GM19351 (cell line): ENCODE results near the gene WFDC5.

Experiments used
- ATAC-seq: cut with Tn5 transposase; IDR thresholded peaks from one replicate; pipeline ENCODE4 v1.9.1; 2021; ENCODE audit warnings: mild to moderate bottlenecking, moderate library complexity; ENCODE audit not compliant: unreplicated experiment

WFDC5 gene

GRCh38 chr20:45115829-45116228 is 855 bp upstream of the WFDC5 start:
- ATAC-seq: no peak

- no peak for ATAC-seq
Observed at GRCh38 chr20:45115386-45115774, 406 bp upstream of the WFDC5 start.

DNA sequence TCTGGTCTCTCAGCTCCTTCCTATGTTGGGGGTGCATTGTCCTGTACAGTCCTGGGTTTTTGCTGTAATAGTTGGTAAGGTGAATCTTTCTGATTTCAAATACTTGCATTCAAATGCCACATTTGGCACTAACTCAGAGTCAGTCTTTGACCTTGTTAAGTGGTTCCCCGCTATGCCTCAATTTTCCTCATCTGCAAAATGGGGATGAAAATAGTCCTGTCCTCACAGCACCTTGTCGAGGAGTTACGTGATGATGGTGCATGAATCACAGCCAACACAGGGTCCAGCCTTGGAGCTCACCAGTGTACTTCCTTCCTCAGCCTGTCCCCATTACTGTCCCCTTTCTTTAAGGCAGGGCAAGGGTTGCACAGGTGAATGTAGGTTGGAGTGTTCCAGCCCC is 1.1 kb downstream of the WFDC5 start:
- no peak for ATAC-seq

DNA sequence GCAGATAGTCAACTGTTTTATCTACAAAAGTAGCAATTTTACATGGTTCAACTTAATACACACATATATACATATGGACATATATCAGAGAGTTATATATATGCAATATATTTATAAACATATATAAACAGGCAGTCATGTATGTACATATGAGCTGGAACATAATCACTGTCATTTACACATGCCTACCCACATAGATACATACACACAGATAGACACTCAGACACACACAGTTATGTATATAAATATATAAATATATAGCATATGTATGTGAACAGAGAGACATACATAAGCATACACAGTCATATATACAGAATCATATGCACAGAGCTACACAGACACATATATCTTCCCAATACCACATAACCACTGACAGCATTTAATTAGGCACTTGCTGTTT is 2.2 kb downstream of the WFDC5 start:
- no peak for ATAC-seq

DNA sequence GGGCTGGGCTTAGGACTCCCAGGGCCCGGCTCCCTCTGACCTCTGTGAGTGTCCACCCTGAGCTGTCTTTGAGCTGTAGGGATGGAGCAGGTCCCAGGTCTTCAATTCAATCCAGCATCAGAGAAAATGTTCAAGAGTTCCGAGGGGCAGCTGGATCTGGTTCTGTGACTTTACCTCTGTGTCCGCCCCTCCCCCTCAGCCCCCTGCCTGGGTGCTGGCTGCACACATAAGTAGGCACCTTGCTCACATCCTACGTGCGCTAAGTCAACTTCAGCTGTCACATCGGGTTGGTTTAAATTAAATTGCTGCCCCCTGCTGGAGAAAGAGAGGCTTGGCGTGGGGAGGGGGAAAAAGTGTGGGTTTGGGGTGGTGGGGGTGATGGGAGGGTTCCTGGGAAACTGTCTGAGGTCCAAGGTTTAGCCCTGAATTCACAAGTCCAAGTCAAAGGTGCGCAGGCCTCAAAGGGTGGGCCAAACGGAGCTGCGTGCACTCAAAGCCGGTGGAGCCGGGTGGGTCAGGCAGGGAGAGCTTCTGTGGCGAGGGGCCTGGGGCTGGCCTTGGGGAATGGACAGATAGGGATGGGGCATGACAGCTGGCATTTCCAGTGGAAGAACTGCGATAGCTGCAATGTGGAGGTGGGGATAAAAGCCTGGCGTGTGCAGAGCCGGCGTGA is 3.0 kb downstream of the WFDC5 start:
- no peak for ATAC-seq

- no peak for ATAC-seq
Observed at GRCh38 chr20:45111285-45111684, 3.7 kb downstream of the WFDC5 start.

DNA sequence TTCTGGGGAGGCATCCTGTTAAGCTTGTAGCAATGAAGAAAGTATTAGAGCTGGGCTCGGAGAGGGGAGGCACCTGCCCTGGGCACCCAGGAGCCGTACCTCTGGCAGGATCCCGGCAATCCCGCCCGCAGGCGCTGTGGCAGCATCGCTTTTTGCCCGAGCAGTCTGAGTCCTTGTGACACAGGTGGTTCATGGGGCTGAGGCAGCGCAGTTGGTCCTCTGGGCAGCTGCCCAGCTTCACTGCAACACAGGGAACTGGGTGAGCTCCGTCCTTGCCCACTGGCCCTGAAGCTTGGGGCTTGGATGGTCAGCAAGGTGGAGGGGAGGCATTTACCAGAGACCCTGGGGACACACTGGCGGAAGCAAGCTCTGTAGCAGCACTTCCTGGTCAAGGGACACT is 4.7 kb downstream of the WFDC5 start:
- ATAC-seq: no peak

GRCh38 chr20:45109634-45110033 is 5.3 kb downstream of the WFDC5 start:
- ATAC-seq: no peak

GRCh38 chr20:45105317-45105716 is 9.7 kb downstream of the WFDC5 start:
- no peak for ATAC-seq

DNA sequence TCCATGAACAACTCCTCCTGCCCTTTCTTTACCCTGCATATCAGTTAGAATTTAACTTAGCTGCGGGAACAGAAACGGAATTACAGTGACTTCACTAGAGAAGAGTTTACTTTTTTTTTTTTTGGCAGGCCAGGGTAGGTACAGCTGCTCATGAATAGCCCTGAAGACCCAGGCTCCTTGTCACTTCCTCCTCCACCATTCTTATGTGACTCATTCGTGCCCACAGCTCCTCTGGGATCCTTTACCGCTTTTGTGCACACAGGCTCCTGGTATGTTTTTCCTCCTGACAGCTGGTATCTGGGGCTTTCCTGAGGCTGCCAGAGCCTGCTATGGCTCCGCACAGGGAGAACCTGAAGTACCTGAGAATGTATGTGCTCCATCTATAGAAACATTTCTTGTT is 10.2 kb downstream of the WFDC5 start:
- ATAC-seq: no peak

DNA sequence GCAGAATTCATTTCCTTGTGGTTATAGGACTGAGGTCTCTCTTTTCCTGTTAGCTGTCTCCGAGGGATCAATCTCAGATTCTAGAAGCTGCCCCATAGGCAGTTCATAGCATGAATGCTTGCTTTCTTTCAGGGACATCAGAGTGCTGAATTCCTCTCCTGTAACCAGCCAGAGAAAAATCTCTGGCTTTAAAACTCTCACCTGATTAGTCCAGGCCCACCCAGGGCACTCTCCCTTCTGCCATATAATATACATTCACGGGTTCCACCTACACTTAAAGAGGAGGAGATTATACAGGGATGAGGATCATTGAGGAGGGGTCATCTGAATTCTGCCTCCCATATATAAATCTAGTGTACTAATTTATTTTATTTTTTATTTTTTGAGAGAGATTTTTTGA is 11.9 kb downstream of the WFDC5 start:
- ATAC-seq: no peak

GRCh38 chr20:45101333-45101850 is 13.6 kb downstream of the WFDC5 start:
- no peak for ATAC-seq

GRCh38 chr20:45100563-45101245 is 14.3 kb downstream of the WFDC5 start, which contains the start of gene KCNS1:
KCNS1 (minus strand) TSS chr20:45101127; CDS start chr20:45099236, 1,891 bp downstream.
- no peak for ATAC-seq

GRCh38 chr20:45098103-45098773 is 16.7 kb downstream of the WFDC5 start:
- no peak for ATAC-seq

GRCh38 chr20:45097485-45098102 is 17.4 kb downstream of the WFDC5 start:
- no peak for ATAC-seq

GRCh38 chr20:45096781-45097180 is 18.2 kb downstream of the WFDC5 start:
- no peak for ATAC-seq

GRCh38 chr20:45095805-45096238 is 19.2 kb downstream of the WFDC5 start:
- ATAC-seq: no peak

- ATAC-seq: no peak
Observed at GRCh38 chr20:45094864-45095574, 20.0 kb downstream of the WFDC5 start.

- no peak for ATAC-seq
Observed at GRCh38 chr20:45094201-45094600, 20.8 kb downstream of the WFDC5 start.

DNA sequence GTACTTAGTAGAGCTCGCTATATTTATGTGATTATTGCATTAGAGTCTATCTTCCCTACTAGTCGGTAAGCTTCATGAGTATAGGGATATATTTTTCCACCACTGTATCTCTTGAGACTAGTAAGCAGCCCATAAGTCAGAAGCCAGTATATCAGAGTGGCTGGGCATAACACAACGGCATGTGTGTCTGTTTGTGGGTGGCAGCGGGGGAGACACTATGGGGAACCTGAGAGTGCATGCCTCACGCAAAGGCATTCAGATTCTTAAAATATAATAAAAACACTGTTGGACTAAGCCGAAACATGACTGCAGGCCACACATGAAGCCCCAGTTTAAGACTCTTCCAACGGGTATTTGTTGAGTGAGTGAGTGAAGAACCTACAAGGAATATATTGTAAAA is 22.1 kb downstream of the WFDC5 start:
- ATAC-seq: no peak

DNA sequence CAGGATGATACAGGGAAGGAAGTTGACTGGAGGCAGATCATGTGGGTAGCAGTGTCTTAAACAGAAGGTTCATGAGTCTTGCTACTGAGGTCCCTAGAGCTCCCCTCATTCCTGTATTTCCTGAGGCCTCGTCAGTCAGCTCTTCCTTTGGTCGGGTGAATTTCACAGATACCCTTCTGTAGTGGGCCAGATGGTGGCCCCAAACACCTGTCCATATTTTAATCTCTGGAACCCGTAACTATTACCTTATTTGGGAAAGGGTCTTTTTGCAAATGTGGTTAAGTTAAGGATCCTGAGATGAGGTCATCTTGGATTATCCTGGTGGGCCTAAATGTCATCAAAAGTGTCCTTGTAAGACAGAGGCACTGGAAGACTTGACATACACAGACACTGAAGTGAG is 23.6 kb downstream of the WFDC5 start:
- ATAC-seq: no peak
